Astrocyte (in vitro differentiated cells and primary cell): ENCODE data around the gene CNTNAP2. TPM values are rescaled to one million over a fixed set of nuclear protein-coding genes. Genes with fewer than 3 reads are reported as not detected.

Experiments used
- DNase-seq: peaks from one replicate; pipeline ENCODE4 v3.0.0-alpha.2; 2010; ENCODE audit warnings: low read depth
- FAIRE-seq: peaks from 2 replicates; lab custom pipeline; 2011; peaks lifted over from hg19 to GRCh38; lab: Jason Lieb, UNC
- H2AFZ ChIP-seq: 2 replicates; pipeline ENCODE4 v1.6.0; 2012; ENCODE audit warnings: low read depth, low read length, inconsistent platforms
- H3K27ac ChIP-seq: 2 replicates; pipeline ENCODE4 v1.5.1; 2011; ENCODE audit warnings: low read depth, low read length, inconsistent platforms
- H3K27me3 ChIP-seq: 2 replicates; pipeline ENCODE4 v1.6.0; 2011; ENCODE audit warnings: low read length, inconsistent platforms; ENCODE audit not compliant: insufficient read depth
- H3K36me3 ChIP-seq: 2 replicates; pipeline ENCODE4 v1.5.1; 2011; ENCODE audit warnings: low read length, inconsistent platforms; ENCODE audit not compliant: insufficient read depth
- H3K4me1 ChIP-seq: 2 replicates; pipeline ENCODE4 v1.5.1; 2011; ENCODE audit warnings: low read length, inconsistent platforms; ENCODE audit not compliant: insufficient read depth
- H3K4me2 ChIP-seq: 2 replicates; pipeline ENCODE4 v1.6.0; 2012; ENCODE audit warnings: low read length, inconsistent platforms
- H3K4me3 ChIP-seq: 2 replicates; pipeline ENCODE4 v1.5.1; 2011; ENCODE audit warnings: low read depth, mild to moderate bottlenecking, low read length, inconsistent platforms; ENCODE audit not compliant: insufficient read depth
- H3K79me2 ChIP-seq: 2 replicates; pipeline ENCODE4 v1.6.0; 2012; ENCODE audit warnings: mild to moderate bottlenecking, low read length, inconsistent platforms; ENCODE audit not compliant: insufficient read depth
- H3K9ac ChIP-seq: 2 replicates; pipeline ENCODE4 v1.6.0; 2012; ENCODE audit warnings: mild to moderate bottlenecking, low read length, inconsistent platforms
- H3K9me3 ChIP-seq: 2 replicates; pipeline ENCODE4 v1.5.1; 2012; ENCODE audit warnings: low read depth, mild to moderate bottlenecking, low read length, inconsistent platforms; ENCODE audit not compliant: insufficient read depth
- H4K20me1 ChIP-seq: 2 replicates; pipeline ENCODE4 v1.6.0; 2012; ENCODE audit warnings: low read length, inconsistent platforms; ENCODE audit not compliant: insufficient read depth
- H3K27ac Mint-ChIP-seq: one replicate; pipeline ENCODE4 v1.8.0; 2021; ENCODE audit warnings: mild to moderate bottlenecking, mixed read lengths; ENCODE audit not compliant: unreplicated experiment
- H3K27me3 Mint-ChIP-seq: one replicate; pipeline ENCODE4 v1.8.0; 2021; ENCODE audit warnings: low read depth, mixed read lengths; ENCODE audit not compliant: unreplicated experiment
- H3K36me3 Mint-ChIP-seq: one replicate; pipeline ENCODE4 v1.8.0; 2021; ENCODE audit warnings: low read depth, mixed read lengths; ENCODE audit not compliant: unreplicated experiment
- H3K4me1 Mint-ChIP-seq: one replicate; pipeline ENCODE4 v1.8.0; 2021; ENCODE audit warnings: low read depth, mixed read lengths; ENCODE audit not compliant: unreplicated experiment
- H3K4me3 Mint-ChIP-seq: one replicate; pipeline ENCODE4 v1.8.0; 2021; ENCODE audit warnings: mild to moderate bottlenecking, moderate library complexity, mixed read lengths; ENCODE audit not compliant: unreplicated experiment
- H3K9me3 Mint-ChIP-seq: one replicate; pipeline ENCODE4 v1.8.0; 2021; ENCODE audit warnings: mild to moderate bottlenecking, mixed read lengths; ENCODE audit not compliant: unreplicated experiment
- EZH2 ChIP-seq: IDR thresholded peaks from 2 replicates; pipeline ENCODE4 v1.6.1; 2012; ENCODE audit warnings: mild to moderate bottlenecking, low read length, inconsistent platforms; ENCODE audit not compliant: insufficient read depth
- total RNA-seq: library from RNA; stranded (reverse); gene quantifications from 2 replicates; pipeline ENCODE4 v1.2.1, GENCODE V29; 2021
- TF ChIP-seq, protein P1 (sequence below): IDR thresholded peaks from 2 replicates; pipeline ENCODE4 v1.5.1; 2011; ENCODE audit warnings: low read depth, mild to moderate bottlenecking, inconsistent platforms, low read length, moderate library complexity; ENCODE audit not compliant: insufficient read depth

Gene CNTNAP2
- total RNA-seq, 1 donor from 2014 or later, result 20.0 TPM

DNA sequence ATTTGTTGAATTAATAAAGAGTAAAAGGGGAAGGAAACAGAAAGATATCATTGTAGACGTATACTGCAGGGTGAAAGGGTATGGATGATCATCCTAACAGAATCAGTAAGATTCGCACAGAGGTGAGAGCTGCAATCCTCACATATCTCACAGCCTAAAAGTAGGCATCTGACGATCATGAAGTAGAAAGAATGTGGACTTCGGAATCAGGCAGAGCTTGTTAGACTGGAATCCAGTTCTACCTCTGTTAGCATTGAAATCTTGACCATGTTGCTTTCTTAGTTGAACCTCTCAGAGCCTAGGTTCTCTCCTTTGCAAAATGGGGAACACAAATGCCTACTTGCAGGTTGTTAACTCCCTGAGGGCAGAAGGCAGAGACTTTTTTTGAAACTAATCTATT is 2154.0 kb downstream of the CNTNAP2 start:
- Histone ChIP-seq H3K9ac (no peak overlapping the region), H2AFZ (no peak overlapping the region), H3K9me3 (no peaks in the 10 kb centered on the region), H3K27ac (no peak overlapping the region), H3K27me3 (no peaks in the 10 kb centered on the region), H3K4me3 (no peak overlapping the region), H3K79me2 (no peaks in the 10 kb centered on the region), H4K20me1 (no peaks in the 10 kb centered on the region), H3K4me1 (no peaks in the 10 kb centered on the region), H3K36me3 (no peaks in the 10 kb centered on the region), H3K4me2 (no peak overlapping the region)
- H3K36me3 Mint-ChIP-seq, result no peaks in the 10 kb centered on the region
- no peak overlapping the region for H3K27ac Mint-ChIP-seq
- DNase-seq, result no peak
- no peak overlapping the region for H3K4me3 Mint-ChIP-seq
- H3K4me1 Mint-ChIP-seq, result peaks cover 9% of the 10 kb centered on the region
- peaks cover 5% of the 10 kb centered on the region for H3K27me3 Mint-ChIP-seq
- FAIRE-seq, result no peak
- no peaks in the 10 kb centered on the region for H3K9me3 Mint-ChIP-seq
- TF ChIP-seq, protein P1, sequence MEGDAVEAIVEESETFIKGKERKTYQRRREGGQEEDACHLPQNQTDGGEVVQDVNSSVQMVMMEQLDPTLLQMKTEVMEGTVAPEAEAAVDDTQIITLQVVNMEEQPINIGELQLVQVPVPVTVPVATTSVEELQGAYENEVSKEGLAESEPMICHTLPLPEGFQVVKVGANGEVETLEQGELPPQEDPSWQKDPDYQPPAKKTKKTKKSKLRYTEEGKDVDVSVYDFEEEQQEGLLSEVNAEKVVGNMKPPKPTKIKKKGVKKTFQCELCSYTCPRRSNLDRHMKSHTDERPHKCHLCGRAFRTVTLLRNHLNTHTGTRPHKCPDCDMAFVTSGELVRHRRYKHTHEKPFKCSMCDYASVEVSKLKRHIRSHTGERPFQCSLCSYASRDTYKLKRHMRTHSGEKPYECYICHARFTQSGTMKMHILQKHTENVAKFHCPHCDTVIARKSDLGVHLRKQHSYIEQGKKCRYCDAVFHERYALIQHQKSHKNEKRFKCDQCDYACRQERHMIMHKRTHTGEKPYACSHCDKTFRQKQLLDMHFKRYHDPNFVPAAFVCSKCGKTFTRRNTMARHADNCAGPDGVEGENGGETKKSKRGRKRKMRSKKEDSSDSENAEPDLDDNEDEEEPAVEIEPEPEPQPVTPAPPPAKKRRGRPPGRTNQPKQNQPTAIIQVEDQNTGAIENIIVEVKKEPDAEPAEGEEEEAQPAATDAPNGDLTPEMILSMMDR, result no peak

GRCh38 chr7:148274118-148274517 is 2157.5 kb downstream of the CNTNAP2 start:
- no peak for DNase-seq
- no peaks in the 10 kb centered on the region for H3K36me3 ChIP-seq
- H3K4me3 Mint-ChIP-seq, result no peak overlapping the region

DNA sequence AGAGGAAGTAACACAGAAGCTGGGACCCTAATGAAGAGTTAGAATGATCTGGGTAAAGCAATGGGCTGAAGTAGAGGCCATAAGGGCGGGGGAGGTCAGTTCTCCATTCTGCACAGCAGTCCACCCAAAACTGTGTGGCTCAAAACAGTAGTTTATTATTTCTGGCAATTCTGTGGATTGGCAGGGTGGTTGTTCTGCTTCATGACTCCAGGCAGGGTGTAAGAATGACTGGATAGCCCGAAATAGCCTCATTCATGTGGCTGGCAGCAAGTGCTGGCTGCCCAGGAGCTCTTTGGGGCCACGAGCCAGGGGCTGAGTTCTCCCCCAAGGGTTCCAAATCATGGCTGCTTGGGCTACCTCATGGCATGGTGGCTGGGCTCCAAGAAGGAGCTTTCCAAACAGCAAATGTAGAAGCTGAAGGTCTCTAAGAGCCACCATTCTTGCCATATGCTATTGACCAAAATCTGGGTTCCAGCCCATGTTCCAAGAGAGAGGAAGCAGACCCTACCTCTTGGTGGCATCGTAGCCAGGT is 2158.8 kb downstream of the CNTNAP2 start:
- DNase-seq, result no peak
- H3K79me2 ChIP-seq, result no peaks in the 10 kb centered on the region
- FAIRE-seq, result no peak

More at GRCh38 chr7:148274118-148274517, 2157.5 kb downstream of the CNTNAP2 start:
- Mint-ChIP-seq H3K4me1 (peaks cover 18% of the 10 kb centered on the region), H3K27me3 (no peaks in the 10 kb centered on the region), H3K36me3 (no peaks in the 10 kb centered on the region), H3K9me3 (no peaks in the 10 kb centered on the region), H3K27ac (no peak overlapping the region)
- H2AFZ ChIP-seq, result no peak overlapping the region
- no peaks in the 10 kb centered on the region for H4K20me1 ChIP-seq
- H3K79me2 ChIP-seq, result no peaks in the 10 kb centered on the region
- no peak overlapping the region for H3K4me3 ChIP-seq
- no peaks in the 10 kb centered on the region for H3K4me1 ChIP-seq
- FAIRE-seq, result no peak
- H3K9me3 ChIP-seq, result no peaks in the 10 kb centered on the region
- H3K9ac ChIP-seq, result no peak overlapping the region
- H3K27ac ChIP-seq, result no peak overlapping the region
- no peak for TF ChIP-seq EZH2
- TF ChIP-seq, protein P1, result no peak
- no peaks in the 10 kb centered on the region for H3K27me3 ChIP-seq
- no peak overlapping the region for H3K4me2 ChIP-seq

More for the DNA sequence above, 2158.8 kb downstream of the CNTNAP2 start:
- Mint-ChIP-seq H3K27me3 (no peaks in the 10 kb centered on the region), H3K36me3 (no peaks in the 10 kb centered on the region), H3K9me3 (no peaks in the 10 kb centered on the region), H3K27ac (no peak overlapping the region), H3K4me3 (no peak overlapping the region), H3K4me1 (peaks cover 18% of the 10 kb centered on the region)
- Histone ChIP-seq H3K9ac (no peak overlapping the region), H3K9me3 (peaks cover 3% of the 10 kb centered on the region), H3K4me1 (no peaks in the 10 kb centered on the region), H3K36me3 (no peaks in the 10 kb centered on the region), H3K4me2 (no peak overlapping the region), H3K27me3 (no peaks in the 10 kb centered on the region), H4K20me1 (no peaks in the 10 kb centered on the region), H3K4me3 (no peak overlapping the region), H3K27ac (no peak overlapping the region), H2AFZ (no peak overlapping the region)
- TF ChIP-seq EZH2, result no peak
- TF ChIP-seq, protein P1, result no peak
